Measurements from ENCODE around the gene FRY. TPM values are rescaled to one million over a fixed set of nuclear protein-coding genes. Genes with fewer than 3 reads are reported as not detected.
"Not testable (repeated sequence)": the region's sequence is repeated elsewhere in the genome, so short reads cannot be mapped to it uniquely, and the experiment has no call there.

The FRY gene
- total and polyA plus RNA-seq, 10 of the 15 experiments (the other 5 are each of a cell fraction or from before 2014, with no cell fraction given): 0.18 to 1.4 (median 0.30) TPM

DNA sequence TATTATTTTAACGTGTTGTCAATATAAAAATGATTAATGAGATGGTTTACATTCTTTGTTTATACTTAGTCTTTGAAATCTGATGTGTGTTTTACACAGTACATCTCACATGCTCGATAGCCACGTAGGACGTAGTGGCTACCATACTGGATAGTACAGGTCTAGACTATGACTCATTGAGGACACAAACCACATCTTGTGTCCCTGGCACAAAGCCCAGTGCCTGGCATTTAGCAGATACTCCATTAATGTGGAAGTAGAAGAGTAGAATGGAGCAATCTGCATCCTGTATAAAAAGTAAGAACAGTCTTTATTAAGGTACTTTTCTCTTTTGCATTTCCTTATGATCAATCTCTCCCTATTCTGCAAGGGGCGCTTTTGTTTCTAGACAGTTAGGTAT, 49.0 kb upstream of the FRY start:
- Histone ChIP-seq H3K4me2 (ENCODE audit: control insufficient read depth, insufficient read depth) (no peak overlapping the region), H2AFZ (ENCODE audit: control insufficient read depth, low read depth, low read length) (no peak overlapping the region), H3K4me3 (no peak overlapping the region), H3K9me3 (replicated peaks; ENCODE audit: control insufficient read depth, insufficient read depth, low read length) (no peaks in the 10 kb centered on the region; the same call in 2 of the 3 replicates), H3K27me3 (replicated peaks in 1 of 2; ENCODE audit: control insufficient read depth in 2 of 2, insufficient read depth in 2 of 2, low read length in 1 of 2) (no peaks in the 10 kb centered on the region), H3K36me3 (ENCODE audit: control insufficient read depth in 2 of 2, insufficient read depth in 2 of 2, low read length in 1 of 2) (no peaks in the 10 kb centered on the region), H3K9ac (ENCODE audit: control insufficient read depth, insufficient read depth, low read length) (no peak overlapping the region), H4K20me1 (ENCODE audit: control insufficient read depth, insufficient read depth) (no peaks in the 10 kb centered on the region), H3K79me2 (ENCODE audit: control insufficient read depth, insufficient read depth, low read length) (no peaks in the 10 kb centered on the region), H3K27ac (ENCODE audit: control insufficient read depth, insufficient read depth) (no peak overlapping the region), H3K4me1 (ENCODE audit: control insufficient read depth, insufficient read depth, low read length) (no peaks in the 10 kb centered on the region)
- SMC1A ChIA-PET (ENCODE audit: uncharacterized antibody, unreplicated experiment): no interaction called here
- peak; percentile 57 for FAIRE-seq
- no TSS peak for BruUV-seq (replicated peaks)
- CTCF ChIA-PET: no interaction called here
- intact Hi-C loops (cut with micrococcal nuclease; ENCODE audit: unreplicated experiment) (no loop called here), in situ Hi-C loops (cut with MboI) (no loop called here)
- RAD21 ChIA-PET (ENCODE audit: unreplicated experiment): no interaction called here
- WGBS (ENCODE audit: insufficient coverage, insufficient replicate concordance, low lambda C conversion rate, missing lambda C conversion rate): 26% methylated on average over 5 of the region's 5 CpGs
- no peak for ATAC-seq
- TF ChIP-seq, protein P1, sequence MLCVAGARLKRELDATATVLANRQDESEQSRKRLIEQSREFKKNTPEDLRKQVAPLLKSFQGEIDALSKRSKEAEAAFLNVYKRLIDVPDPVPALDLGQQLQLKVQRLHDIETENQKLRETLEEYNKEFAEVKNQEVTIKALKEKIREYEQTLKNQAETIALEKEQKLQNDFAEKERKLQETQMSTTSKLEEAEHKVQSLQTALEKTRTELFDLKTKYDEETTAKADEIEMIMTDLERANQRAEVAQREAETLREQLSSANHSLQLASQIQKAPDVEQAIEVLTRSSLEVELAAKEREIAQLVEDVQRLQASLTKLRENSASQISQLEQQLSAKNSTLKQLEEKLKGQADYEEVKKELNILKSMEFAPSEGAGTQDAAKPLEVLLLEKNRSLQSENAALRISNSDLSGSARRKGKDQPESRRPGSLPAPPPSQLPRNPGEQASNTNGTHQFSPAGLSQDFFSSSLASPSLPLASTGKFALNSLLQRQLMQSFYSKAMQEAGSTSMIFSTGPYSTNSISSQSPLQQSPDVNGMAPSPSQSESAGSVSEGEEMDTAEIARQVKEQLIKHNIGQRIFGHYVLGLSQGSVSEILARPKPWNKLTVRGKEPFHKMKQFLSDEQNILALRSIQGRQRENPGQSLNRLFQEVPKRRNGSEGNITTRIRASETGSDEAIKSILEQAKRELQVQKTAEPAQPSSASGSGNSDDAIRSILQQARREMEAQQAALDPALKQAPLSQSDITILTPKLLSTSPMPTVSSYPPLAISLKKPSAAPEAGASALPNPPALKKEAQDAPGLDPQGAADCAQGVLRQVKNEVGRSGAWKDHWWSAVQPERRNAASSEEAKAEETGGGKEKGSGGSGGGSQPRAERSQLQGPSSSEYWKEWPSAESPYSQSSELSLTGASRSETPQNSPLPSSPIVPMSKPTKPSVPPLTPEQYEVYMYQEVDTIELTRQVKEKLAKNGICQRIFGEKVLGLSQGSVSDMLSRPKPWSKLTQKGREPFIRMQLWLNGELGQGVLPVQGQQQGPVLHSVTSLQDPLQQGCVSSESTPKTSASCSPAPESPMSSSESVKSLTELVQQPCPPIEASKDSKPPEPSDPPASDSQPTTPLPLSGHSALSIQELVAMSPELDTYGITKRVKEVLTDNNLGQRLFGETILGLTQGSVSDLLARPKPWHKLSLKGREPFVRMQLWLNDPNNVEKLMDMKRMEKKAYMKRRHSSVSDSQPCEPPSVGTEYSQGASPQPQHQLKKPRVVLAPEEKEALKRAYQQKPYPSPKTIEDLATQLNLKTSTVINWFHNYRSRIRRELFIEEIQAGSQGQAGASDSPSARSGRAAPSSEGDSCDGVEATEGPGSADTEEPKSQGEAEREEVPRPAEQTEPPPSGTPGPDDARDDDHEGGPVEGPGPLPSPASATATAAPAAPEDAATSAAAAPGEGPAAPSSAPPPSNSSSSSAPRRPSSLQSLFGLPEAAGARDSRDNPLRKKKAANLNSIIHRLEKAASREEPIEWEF (IDR thresholded peaks at IDR 0.05; ENCODE audit: insufficient replicate concordance, low read depth, low read length): no peak
- TF ChIP-seq, protein P2, sequence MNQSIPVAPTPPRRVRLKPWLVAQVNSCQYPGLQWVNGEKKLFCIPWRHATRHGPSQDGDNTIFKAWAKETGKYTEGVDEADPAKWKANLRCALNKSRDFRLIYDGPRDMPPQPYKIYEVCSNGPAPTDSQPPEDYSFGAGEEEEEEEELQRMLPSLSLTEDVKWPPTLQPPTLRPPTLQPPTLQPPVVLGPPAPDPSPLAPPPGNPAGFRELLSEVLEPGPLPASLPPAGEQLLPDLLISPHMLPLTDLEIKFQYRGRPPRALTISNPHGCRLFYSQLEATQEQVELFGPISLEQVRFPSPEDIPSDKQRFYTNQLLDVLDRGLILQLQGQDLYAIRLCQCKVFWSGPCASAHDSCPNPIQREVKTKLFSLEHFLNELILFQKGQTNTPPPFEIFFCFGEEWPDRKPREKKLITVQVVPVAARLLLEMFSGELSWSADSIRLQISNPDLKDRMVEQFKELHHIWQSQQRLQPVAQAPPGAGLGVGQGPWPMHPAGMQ (IDR thresholded peaks at IDR 0.05; ENCODE audit: borderline replicate concordance): no peak
- POLR2A ChIA-PET: no interaction called here
- no peak for DNase-seq (ENCODE audit: low read depth, low spot score)

- H4K20me1 ChIP-seq (ENCODE audit: control insufficient read depth, insufficient read depth); in situ Hi-C loops (cut with MboI); H3K27ac ChIP-seq (ENCODE audit: control insufficient read depth, insufficient read depth); H3K36me3 ChIP-seq (ENCODE audit: control insufficient read depth in 2 of 2, insufficient read depth in 2 of 2, low read length in 1 of 2); FAIRE-seq; H2AFZ ChIP-seq (ENCODE audit: control insufficient read depth, low read depth, low read length); H3K27me3 ChIP-seq (replicated peaks in 1 of 2; ENCODE audit: control insufficient read depth in 2 of 2, insufficient read depth in 2 of 2, low read length in 1 of 2); H3K79me2 ChIP-seq (ENCODE audit: control insufficient read depth, insufficient read depth, low read length); BruUV-seq (replicated peaks); RAD21 ChIA-PET (ENCODE audit: unreplicated experiment); H3K9me3 ChIP-seq (replicated peaks; ENCODE audit: control insufficient read depth, insufficient read depth, low read length); H3K4me1 ChIP-seq (ENCODE audit: control insufficient read depth, insufficient read depth, low read length); H3K4me2 ChIP-seq (ENCODE audit: control insufficient read depth, insufficient read depth); SMC1A ChIA-PET (ENCODE audit: uncharacterized antibody, unreplicated experiment); DNase-seq (ENCODE audit: low read depth, low spot score); H3K4me3 ChIP-seq; POLR2A ChIA-PET; ATAC-seq; intact Hi-C loops (cut with micrococcal nuclease; ENCODE audit: unreplicated experiment); H3K9ac ChIP-seq (ENCODE audit: control insufficient read depth, insufficient read depth, low read length): not testable (repeated sequence)
- 96% methylated on average over 2 of the region's 2 CpGs for WGBS (ENCODE audit: insufficient coverage, insufficient replicate concordance, low lambda C conversion rate, missing lambda C conversion rate)
- CTCF ChIA-PET: interaction anchor here (1.4 kb wide), 1 partner anchor 71 kb away, joined by 3 read pairs; no protein-coding TSS in a partner anchor
These were observed 47.9 kb upstream of the FRY start for GRCh38 chr13:31983696-31984095.

DNA sequence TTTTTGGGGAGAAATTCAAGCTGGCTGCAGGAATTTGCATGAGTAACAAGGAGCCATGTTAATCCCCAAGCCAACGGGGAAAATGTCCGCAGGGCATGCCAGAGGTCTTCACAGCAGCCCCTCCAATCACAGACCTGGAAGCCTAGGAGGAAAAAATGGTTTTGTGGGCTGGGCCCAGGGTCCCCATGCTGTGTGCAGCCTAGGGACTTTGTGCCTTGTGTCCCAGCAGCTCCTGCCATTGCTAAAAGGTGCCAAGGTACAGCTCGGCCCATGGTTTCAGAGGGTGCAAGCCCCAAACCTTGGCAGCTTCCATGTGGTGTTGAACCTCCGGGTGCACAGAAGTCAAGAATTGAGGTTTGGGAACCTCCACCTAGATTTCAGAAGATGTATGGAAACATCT, 47.2 kb upstream of the FRY start:
- BruUV-seq (replicated peaks); H2AFZ ChIP-seq (ENCODE audit: control insufficient read depth, low read depth, low read length); in situ Hi-C loops (cut with MboI); H3K27ac ChIP-seq (ENCODE audit: control insufficient read depth, insufficient read depth); FAIRE-seq; intact Hi-C loops (cut with micrococcal nuclease; ENCODE audit: unreplicated experiment); RAD21 ChIA-PET (ENCODE audit: unreplicated experiment); H3K4me2 ChIP-seq (ENCODE audit: control insufficient read depth, insufficient read depth); H3K4me1 ChIP-seq (ENCODE audit: control insufficient read depth, insufficient read depth, low read length); H3K9ac ChIP-seq (ENCODE audit: control insufficient read depth, insufficient read depth, low read length); H3K36me3 ChIP-seq (ENCODE audit: control insufficient read depth in 2 of 2, insufficient read depth in 2 of 2, low read length in 1 of 2); POLR2A ChIA-PET; H3K4me3 ChIP-seq; ATAC-seq; H3K9me3 ChIP-seq (replicated peaks; ENCODE audit: control insufficient read depth, insufficient read depth, low read length); H3K79me2 ChIP-seq (ENCODE audit: control insufficient read depth, insufficient read depth, low read length); DNase-seq (ENCODE audit: low read depth, low spot score); H3K27me3 ChIP-seq (replicated peaks in 1 of 2; ENCODE audit: control insufficient read depth in 2 of 2, insufficient read depth in 2 of 2, low read length in 1 of 2); H4K20me1 ChIP-seq (ENCODE audit: control insufficient read depth, insufficient read depth): not testable (repeated sequence)
- 71% methylated on average over 4 of the region's 4 CpGs for WGBS (ENCODE audit: insufficient coverage, insufficient replicate concordance, low lambda C conversion rate, missing lambda C conversion rate)
- CTCF ChIA-PET: interaction anchor here (1.4 kb wide), 1 partner anchor 72 kb away, joined by 3 read pairs; no protein-coding TSS in a partner anchor
- SMC1A ChIA-PET (ENCODE audit: uncharacterized antibody, unreplicated experiment): interaction anchor here (1.0 kb wide), 1 partner anchor 75 kb away, joined by 4 read pairs; no protein-coding TSS in a partner anchor
